K562 (cell line): ENCODE measurements around the gene MT1X. TPM values are rescaled to one million over a fixed set of nuclear protein-coding genes. Genes with fewer than 3 reads are reported as not detected.

ENCODE experiments used
- BHLHE40 ChIP-seq: IDR thresholded peaks from 2 replicates; pipeline ENCODE4 v1.6.1; 2011; ENCODE audit warnings: low read length, improper control_type of control experiment
- DDX20 ChIP-seq: fragments of 450-650 bp; IDR thresholded peaks from 2 replicates; pipeline ENCODE4 v1.6.1; 2016; ENCODE audit warnings: missing genetic modification characterization, low read depth, mild to moderate bottlenecking, missing compliant biosample characterization, moderate library complexity
- ERF ChIP-seq: fragments of 450-650 bp; formaldehyde crosslinking; IDR thresholded peaks from 2 replicates; pipeline ENCODE4 v1.4.0; 2020; ENCODE audit warnings: mild to moderate bottlenecking, mixed read lengths
- FOXK1 ChIP-seq: sonication (generic); formaldehyde crosslinking; IDR thresholded peaks from 2 replicates; pipeline ENCODE4 v1.8.0; 2022; ENCODE audit warnings: missing genetic modification reagents, mild to moderate bottlenecking, borderline replicate concordance
- MYC ChIP-seq, 2 experiments: fragments of 250-450 bp in 1 of 2; sonication (Bioruptor Pico) in 1 of 2; IDR thresholded peaks; 2 replicates each; pipeline versions ENCODE4 v1.5.1 to v1.6.1; 2012 to 2021; ENCODE audit warnings: low read depth in 2 of 2, borderline replicate concordance in 1 of 2, improper control_type of control experiment in 1 of 2, low read length in 1 of 2, mild to moderate bottlenecking in 1 of 2, moderate library complexity in 1 of 2
- NCOA6 ChIP-seq: fragments of 450-650 bp; IDR thresholded peaks from 2 replicates; pipeline ENCODE4 v1.6.1; 2017; ENCODE audit warnings: mild to moderate bottlenecking
- PRDM10 ChIP-seq: fragments of 450-650 bp; IDR thresholded peaks from 2 replicates; pipeline ENCODE4 v1.6.1; 2018; ENCODE audit not compliant: partially characterized antibody
- SIX5 ChIP-seq, 2 experiments: IDR thresholded peaks; 2 replicates each; pipeline ENCODE4 v1.6.1; 2011; ENCODE audit warnings: low read length in 2 of 2, borderline replicate concordance in 1 of 2, low read depth in 1 of 2, mild to moderate bottlenecking in 1 of 2, moderate library complexity in 1 of 2; ENCODE audit not compliant: insufficient read depth in 1 of 2
- U2AF1 ChIP-seq: fragments of 200-400 bp; formaldehyde crosslinking; optimal IDR thresholded peaks from 2 replicates; pipeline ENCODE3; 2017; ENCODE audit warnings: mild to moderate bottlenecking, low read depth, low read length, moderate library complexity
- YY1 ChIP-seq, 3 experiments: IDR thresholded peaks; 2 replicates each; pipeline ENCODE4 v1.6.1; 2011; ENCODE audit warnings: low read length in 2 of 3, mild to moderate bottlenecking in 2 of 3, moderate library complexity in 2 of 3, borderline replicate concordance in 1 of 3, control low read depth in 1 of 3, low read depth in 1 of 3; ENCODE audit not compliant: insufficient read depth in 3 of 3, insufficient replicate concordance in 2 of 3, control insufficient read depth in 1 of 3, insufficient read length in 1 of 3; ENCODE audit errors: extremely low read depth in 1 of 3
- ZKSCAN1 ChIP-seq: fragments of 150-350 bp; IDR thresholded peaks from 2 replicates; pipeline ENCODE4 v1.6.1; 2016; ENCODE audit warnings: low read depth, low read length
- ZNF592 ChIP-seq: fragments of 450-650 bp; IDR thresholded peaks from 2 replicates; pipeline ENCODE4 v1.6.1; 2017; ENCODE audit warnings: antibody characterized with exemption, mild to moderate bottlenecking
- ZNF639 ChIP-seq, 2 experiments: fragments of 200-800 bp in 1 of 2; sonication (Bioruptor generic) in 1 of 2; sonication (generic) in 1 of 2; formaldehyde crosslinking in 1 of 2; IDR thresholded peaks in 1 of 2; conservative IDR thresholded peaks in 1 of 2; 2 replicates each; pipeline versions ENCODE4 v1.5.0 to v1.6.1; 2016 to 2020; ENCODE audit warnings: missing compliant biosample characterization in 1 of 2, missing genetic modification characterization in 1 of 2, missing genetic modification reagents in 1 of 2
- polyA plus RNA-seq, 8 experiments: library from polyadenylated mRNA; depleted of rRNA in 4 of 8; stranded (reverse) in 5 of 8; unstranded in 3 of 8; fragments of >200 nt; fragmentation: Nextera tagmentation in 2 of 8; fragmentation: Illumina TruSeq in 1 of 8; extraction: Ambion mirVana in 2 of 8; extraction: Trizol in 1 of 8; gene quantifications; 2 replicates each; pipeline versions ENCODE4 v1.2.1 to v1.2.3, GENCODE V29; 2011 to 2014; ENCODE audit warnings: inconsistent platforms in 1 of 8, missing spikeins in 1 of 8
- total RNA-seq, 7 experiments: library from RNA; depleted of rRNA in 6 of 7; stranded (reverse); fragments of >200 nt in 6 of 7; fragmentation: Illumina TruSeq in 2 of 7; extraction: Trizol in 2 of 7; gene quantifications; 2 replicates each; pipeline versions ENCODE4 v1.2.1 to v1.2.3, GENCODE V29; 2011 to 2021; ENCODE audit warnings: low replicate concordance in 1 of 7

MT1X gene
- total and polyA plus RNA-seq, 9 of the 15 experiments (the other 6 are each of a cell fraction or from before 2014, with no cell fraction given) = 4.9 to 22.8 (median 8.7) TPM

DNA sequence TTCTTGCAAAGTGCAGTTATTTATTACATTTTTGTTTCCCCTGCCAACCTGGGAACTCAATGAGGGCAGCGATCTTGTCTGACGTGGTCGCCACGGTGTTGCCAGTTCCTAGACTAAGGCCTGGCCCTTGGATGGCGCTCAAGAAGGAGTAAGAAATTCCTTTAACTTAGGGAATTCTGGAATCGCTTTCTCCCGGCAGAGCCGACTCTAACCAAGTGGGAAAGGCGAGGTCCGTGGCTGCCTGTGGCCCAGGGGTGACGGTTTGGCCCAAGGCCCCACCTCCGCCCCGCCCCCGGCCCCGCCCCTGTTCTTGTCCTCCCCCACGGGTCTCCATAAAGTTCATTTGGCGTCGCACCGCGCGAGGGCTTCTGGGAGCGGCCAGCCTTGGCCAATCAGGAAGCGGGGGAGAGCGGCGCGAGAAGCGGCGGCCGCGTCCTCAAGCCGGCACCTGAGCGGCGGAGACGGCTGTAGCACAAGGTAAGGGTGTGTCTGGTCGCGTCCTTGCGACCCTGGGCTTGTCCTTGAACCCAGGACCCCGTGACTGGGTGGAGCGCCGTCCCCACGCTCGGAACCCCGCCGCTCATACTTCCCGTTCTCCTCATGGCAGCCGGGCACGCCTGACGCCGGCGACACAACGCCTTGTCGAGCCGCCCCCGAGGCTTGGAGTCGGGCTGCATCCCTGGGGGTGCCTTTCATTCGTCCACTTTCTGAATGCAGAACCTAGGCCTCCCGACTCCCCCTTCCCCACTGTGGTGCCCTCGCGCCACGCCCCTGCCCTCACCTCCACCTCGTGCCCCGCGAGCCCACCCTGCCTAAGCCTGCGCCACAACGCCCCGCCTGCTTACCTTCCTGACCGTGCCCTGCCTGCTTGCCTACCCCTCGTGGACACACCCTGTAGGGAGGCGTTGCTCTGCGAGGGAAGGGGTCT is 47.7 kb downstream of the MT1X start, which contains the start of gene NUP93 (continued):
- TF ChIP-seq YY1 (IDR thresholded peaks at IDR 0.05; ENCODE audit: borderline replicate concordance in 1 of 3, control insufficient read depth in 1 of 3, extremely low read depth in 1 of 3, insufficient read depth in 3 of 3, insufficient read length in 1 of 3, insufficient replicate concordance in 2 of 3, low read depth in 1 of 3, low read length in 2 of 3) (peak in 2 of 3 experiments; percentile 55 to 70), MYC (IDR thresholded peaks at IDR 0.05; ENCODE audit: low read depth, low read length) (peak; percentile 66), MYC (CRISPR knock-in tag; IDR thresholded peaks at IDR 0.05; ENCODE audit: borderline replicate concordance, low read depth) (peak; percentile 31; the same call in 1 of the 2 replicates), PRDM10 (no peak), ERF (CRISPR knock-in tag) (peak; percentile 74; the same call in 1 of the 2 replicates), BHLHE40 (peak; percentile 50), ZNF639 (CRISPR knock-in tag; conservative IDR thresholded peaks at IDR 0.05 in 1 of 2, IDR thresholded peaks at IDR 0.05 in 1 of 2) (peak in 1 of 2 experiments; percentile 86; a peak in 2 of 4 replicates), ZNF592 (0 out of 2 replicates have a peak, but pooled peaks have one; percentile 28), FOXK1 (no peak), NCOA6 (no peak), SIX5 (IDR thresholded peaks at IDR 0.05; ENCODE audit: borderline replicate concordance in 1 of 2, insufficient read depth in 1 of 2, low read depth in 1 of 2, low read length in 2 of 2) (no peak; a peak in 1 of 4 replicates), ZKSCAN1 (peak; percentile 91), U2AF1 (no peak), DDX20 (no peak)
